Kidney glomerular epithelial cell (primary cell): ENCODE measurements around the gene PRCP.
"Not testable (repeated sequence)": the region's sequence is repeated elsewhere in the genome, so short reads cannot be mapped to it uniquely, and the experiment has no call there.

ENCODE experiments used
- DNase-seq: peaks from one replicate; lab custom pipeline; 2025; lab: John Stamatoyannopoulos, UW

Gene PRCP

DNA sequence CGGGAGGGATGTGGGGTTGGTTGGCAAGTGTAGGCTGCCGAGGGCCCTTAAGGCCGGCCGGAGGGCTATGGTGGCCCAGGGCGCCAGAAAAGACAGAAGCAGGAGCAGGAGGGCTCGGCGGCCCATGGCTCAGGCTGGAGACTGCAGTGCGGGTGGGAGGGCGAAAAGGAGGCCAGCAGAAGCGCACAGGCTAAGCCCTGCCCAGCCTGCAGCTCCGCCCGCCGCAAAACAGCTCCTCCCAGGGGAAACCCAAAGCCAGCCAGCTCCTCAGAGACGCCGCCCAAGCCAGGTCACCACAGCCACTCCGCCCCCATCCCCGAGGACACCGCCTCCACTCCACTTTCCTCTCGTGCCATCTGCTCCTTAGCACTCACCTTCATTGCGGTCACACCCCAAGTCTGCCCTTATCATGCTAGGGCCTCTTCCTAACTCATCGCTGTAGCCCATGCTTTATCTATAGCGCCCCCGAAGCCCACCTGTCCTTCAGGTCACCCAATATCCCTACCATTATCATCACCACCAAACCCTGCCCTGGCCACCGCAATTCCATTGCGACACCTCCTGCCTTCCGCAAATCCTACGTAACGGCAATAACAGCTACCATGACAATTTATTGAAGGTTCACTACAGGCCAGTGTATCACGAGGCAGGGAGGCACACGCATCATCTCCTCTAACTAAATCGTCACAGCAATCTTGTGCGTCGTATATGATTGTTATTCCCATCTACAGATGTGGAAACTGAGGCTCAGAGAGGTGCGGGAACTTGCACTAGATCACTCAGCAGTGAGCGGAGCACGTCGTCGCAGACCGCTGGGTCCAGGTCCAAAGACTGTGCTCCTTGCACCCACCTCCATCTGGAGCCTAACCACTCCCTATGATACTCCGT, at the start of gene PRCP:
PRCP (minus strand) TSS at position 154 of the 888 bp plus-strand sequence; CDS start at position 126, 28 bp downstream.
- peak; percentile 95 for DNase-seq

DNA sequence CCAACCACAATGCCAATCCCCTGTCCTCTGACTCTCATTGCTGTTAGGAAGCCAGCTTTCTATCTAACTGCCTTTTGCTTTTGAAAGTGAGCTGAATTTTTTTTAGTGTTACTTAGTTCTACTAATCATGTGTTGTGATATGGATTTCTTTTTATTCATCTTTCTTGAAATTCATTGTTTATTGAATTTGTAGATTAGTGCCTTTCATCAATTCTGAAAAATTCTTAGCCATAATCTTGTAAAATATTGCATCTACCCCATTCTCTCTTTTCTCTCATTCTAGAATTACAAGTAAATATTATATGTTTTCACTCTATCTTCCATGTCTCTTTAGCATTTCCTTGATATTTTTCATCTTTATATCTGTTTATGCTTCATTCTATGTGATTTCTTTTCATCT, 49.1 kb upstream of the PRCP start:
- no peak for DNase-seq

GRCh38 chr11:82945682-82946081, 45.5 kb upstream of the PRCP start:
- no peak for DNase-seq

DNA sequence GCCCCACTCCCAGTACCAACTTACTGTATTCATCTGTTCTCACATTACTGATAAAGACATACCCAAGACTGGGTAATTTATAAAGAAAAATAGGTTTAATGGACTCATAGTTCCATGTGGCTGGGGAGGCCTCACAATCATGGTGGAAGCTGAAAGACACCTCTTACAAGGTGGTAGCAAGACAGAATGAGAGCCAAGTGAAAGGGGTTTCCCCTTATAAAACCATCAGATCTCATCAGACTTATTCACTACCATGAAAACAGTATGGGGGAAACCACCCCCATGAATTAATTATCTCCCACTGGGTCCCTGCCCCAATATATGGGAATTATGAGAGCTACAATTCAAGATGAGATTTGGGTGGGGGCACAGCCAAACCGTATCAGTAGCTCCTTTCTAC, 44.8 kb upstream of the PRCP start:
- DNase-seq = not testable (repeated sequence)

DNA sequence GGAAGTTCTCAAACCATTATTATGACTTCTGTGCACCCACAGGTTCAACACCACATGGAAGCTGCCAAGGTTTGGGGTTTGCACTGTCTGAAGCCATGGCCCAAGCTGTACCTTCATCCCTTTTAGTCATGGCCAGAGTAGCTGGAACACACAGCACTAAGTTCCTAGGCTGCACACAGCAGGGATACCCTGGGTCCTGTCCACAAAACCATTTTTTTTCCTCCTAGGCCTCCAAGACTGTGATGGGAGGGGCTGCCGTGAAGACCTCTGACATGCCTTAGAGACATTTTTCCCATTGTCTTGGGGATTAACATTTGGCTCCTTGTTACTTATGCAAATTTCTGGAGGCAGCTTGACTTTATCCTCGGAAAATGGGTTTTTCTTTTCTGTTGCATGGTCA, 44.0 kb upstream of the PRCP start:
- no peak for DNase-seq

- DNase-seq = not testable (repeated sequence)
These were observed 43.2 kb upstream of the PRCP start for GRCh38 chr11:82943430-82943829.

DNA sequence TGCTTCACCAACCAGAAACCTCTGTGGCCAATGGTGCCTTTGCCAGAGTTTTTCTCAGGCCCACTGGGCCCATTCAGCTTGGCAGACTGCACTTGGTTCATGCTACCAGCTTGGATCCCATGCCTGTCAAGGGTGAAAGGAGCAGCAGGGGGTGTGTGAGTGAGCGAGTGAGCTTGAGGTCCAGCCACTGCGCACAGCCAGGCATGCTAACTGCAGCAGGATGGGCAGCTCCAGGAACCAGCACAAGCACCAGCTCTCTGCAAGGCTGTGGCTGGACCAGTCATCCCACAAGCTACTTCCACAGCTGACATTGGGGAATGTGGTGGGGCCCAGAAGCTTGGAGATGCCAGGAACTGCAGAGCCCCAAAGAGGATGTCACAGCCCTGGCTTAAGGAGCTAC, 42.1 kb upstream of the PRCP start:
- DNase-seq = no peak

DNA sequence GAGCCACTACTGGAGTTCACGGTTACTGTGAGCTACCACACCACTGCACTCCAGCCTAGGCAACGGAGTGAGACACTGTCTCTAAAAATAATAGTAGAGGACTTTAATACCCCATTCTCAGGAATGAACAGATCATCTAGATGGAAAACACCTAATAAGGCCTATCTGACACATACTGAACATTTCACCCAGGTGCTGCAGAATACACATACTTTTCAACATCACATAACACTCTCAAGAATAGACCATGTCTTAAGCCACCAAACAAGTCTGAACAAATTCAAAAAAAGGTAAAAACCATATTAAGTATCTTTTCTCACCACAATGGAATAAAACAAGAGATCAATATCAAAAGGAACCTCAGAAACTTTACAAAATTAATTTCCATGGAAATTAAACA, 39.2 kb upstream of the PRCP start:
- no peak for DNase-seq

DNA sequence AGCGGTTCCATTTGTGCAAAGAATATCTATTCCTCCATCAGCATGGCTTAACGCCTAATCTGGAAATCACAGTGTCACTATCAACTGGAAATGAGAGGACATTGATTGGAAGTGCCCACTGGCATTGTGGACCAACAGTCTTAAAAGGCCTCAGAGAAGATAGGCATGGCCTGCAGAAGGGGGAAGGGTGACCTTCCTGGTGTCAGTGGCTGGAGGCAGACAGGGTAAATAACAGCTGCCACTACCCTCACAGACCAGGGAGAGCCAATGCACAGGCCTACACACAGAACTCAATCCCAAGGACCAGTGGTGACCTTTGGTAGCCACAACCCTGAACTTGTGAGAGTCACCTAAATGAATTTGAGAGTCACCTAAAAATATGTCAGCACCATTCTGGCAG, 37.3 kb upstream of the PRCP start:
- no peak for DNase-seq

DNA sequence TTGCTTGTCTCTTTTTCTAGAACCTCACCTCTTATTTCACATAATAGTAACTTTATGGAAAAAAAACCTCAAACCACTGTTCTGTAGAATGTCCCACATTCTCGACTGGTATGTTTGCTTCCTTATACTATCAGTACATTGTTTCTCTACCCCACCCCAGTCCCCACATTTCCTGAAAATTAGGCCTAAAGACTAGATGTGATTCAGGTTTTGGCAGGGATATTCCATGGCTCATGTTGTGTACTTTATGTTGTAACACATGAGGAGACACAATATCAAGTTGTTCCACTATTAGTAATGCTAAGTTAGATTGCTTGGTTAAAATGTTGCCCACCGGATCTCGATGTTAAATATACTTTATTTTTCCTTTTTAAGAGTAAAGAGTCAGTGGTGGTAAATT, 36.0 kb upstream of the PRCP start:
- DNase-seq = no peak

DNA sequence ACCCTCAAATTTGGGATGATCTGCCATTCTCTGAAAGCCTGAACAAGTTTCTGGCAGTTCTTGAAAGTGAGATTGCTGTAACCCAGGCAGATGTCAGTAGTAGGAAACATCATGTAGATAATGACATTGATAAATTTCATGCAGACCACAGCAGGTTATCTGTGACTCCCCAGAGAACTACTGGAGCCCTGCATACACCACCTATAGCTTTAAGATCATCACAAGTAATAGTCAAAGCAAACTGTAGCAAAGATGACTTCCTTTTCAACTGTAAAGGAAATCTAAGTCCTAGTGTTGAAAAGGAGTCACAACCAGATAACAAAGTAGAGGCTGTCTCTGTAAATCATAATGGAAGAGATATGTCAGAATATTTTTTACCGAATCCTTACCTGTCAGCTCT, 32.3 kb upstream of the PRCP start:
- DNase-seq = no peak

- DNase-seq = no peak
These were observed 30.5 kb upstream of the PRCP start for GRCh38 chr11:82930734-82931133.

GRCh38 chr11:82930229-82930628, 30.0 kb upstream of the PRCP start:
- DNase-seq = no peak

DNA sequence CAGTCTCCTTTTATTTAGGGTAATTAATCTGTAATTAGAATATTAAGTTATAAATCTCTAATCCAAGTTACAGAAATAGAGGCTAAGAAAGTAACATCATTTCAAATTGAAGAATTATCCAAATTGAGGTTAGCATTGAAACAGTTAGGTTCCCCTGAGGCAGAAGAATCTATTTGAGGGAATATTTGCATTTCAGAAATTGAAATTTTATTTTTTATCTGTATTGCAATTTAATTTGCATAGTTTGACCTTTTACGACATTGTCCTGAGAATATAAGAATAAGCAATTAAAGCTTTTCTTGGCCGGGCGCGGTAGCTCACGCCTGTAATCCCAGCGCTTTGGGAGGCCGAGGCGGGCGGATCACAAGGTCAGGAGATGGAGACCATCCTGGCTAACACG, 28.9 kb upstream of the PRCP start:
- DNase-seq = no peak

DNA sequence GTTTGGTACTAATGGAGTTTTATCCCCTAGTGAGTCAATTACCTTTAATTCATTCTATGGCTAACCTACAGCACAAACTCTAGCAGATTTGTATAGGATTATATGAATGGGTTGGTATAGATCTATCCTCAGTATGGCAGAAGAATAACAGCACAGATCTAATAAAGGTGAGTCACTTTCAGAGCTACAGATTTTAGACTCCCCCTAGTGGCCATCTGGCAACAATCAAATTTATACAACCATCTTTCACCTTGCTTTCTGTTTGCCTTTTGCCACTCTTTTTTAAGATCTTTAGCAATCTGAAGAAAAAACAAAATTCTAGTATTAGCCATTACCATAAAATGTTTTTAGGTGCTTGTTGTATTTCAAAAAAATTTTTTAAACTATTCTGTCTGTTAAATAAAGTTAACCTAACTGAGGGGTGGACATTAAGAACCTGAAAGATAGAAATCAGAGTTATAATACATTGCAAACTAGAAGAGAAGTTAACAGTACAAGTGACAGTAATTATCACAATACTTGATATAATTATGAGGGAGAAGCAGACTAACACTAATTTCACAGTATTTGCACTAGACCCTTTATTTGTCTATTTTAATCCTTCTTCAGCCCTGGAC, 27.1 kb upstream of the PRCP start:
- peak; percentile 62 for DNase-seq

DNA sequence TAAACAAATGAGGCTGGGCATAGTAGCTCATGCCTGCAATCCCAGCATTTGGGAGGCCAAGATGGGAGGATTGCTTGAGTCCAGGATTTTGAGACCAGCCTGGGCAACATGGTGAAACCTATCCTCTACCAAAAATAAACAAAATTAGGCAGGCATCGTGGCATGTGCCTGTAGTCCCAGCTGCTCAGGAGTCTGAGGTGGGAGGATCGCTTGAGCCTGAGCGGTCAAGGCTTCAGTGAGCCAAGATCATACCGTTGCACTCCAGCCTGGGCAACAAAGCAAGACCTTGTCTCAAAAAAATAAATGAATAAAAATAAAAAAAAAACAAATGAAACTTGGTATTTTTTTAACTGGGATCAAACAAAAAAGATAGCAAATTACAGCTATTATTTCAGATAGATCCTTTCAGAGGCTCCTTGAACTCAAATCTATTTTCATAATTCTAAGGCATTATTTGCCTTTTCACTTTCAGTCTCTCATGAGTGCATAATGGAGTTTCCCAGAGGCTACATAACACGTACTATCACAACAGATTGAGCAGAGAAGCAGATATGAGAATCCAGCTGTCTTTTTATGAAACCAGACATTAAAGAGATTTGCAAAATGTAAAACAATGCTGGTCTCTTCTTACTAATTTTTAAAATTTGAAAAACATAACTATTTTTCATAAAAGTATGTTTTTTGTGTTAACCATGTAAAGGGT, 24.4 kb upstream of the PRCP start:
- no peak for DNase-seq

DNA sequence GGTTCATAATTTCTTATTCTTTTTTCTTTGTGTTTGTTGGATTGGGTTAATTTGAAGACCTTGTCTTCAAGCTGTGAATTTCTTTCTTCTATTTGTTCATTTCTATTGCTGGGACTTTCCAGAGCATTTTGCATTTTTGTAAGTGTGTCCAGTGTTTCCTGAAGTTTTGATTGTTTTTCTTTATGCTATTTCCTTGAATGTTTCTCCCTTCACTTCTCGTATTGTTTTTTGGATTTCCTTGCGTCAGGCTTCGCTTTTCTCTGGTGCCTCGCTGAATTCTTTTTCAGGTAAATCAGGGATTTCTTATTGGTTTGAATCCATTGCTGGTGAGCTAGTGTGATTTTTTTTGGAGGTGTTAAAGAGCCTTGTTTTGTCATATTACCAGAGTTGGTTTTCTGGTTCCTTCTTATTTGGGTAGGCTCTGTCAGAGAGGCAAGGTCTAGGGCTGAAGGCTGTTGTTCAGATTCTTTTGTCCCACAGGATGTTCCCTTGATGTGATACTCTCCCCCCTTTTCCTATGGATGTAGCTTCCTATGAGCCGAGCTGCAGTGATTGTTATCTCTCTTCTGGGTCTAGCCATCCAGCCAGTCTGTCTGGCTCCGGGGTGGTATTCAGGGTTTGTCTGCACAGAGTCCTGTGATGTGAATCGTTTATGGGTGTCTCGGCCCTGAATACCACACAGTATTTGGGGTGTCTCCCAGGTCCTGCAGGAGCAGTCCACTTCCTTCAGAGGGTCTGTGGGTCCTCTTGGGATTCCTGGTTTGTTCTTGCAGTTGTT, 22.4 kb upstream of the PRCP start:
- DNase-seq = not testable (repeated sequence)

- DNase-seq = not testable (repeated sequence)
These were observed 20.0 kb upstream of the PRCP start for GRCh38 chr11:82920227-82920626.

DNA sequence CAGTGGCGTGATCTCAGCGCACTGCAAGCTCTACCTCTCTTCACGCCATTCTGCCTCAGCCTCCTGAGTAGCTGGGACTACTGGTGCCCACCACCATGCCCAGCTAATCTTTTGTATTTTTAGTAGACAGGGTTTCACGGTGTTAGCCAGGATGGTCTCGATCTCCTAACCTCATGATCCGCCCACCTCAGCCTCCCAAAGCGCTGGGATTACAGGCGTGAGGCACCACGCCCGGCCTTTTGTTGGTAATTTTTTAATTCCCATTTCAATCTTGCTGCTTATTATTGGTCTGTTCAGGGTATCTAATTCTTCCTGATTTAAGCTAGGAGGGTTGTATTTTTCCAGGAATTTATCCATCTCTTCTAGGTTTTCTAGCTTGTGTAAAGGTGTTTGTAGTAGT, 19.6 kb upstream of the PRCP start:
- DNase-seq = not testable (repeated sequence)

- no peak for DNase-seq
These were observed 8.9 kb upstream of the PRCP start for GRCh38 chr11:82909015-82909640.

DNA sequence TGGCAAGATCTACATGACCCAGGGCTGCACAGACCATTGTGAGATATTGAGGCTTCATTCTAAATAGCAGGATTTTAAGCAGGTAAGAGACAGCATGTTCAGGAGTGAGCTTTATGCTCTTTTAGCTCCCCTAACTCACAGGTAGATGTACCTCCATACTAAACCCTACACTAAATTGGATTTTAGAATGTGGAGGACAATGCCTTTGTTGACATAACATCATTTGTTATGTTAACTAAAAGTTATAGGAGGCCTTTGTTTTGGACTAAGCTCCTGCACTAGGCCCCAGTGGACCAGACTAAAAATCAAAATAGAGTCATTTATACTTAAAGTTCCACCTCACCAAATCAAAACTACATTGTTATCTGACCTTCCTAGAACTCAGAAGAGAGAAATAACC, 8.1 kb upstream of the PRCP start:
- DNase-seq = no peak

- DNase-seq = no peak
These were observed 7.1 kb upstream of the PRCP start for GRCh38 chr11:82907371-82907770.
